ENCODE data around the gene CUX1. TPM values are rescaled to one million over a fixed set of nuclear protein-coding genes. Genes with fewer than 3 reads are reported as not detected.

Gene CUX1
- total RNA-seq, 4 donors from 2014 or later, result 40.8 to 62.1 (median 43.8) TPM

DNA sequence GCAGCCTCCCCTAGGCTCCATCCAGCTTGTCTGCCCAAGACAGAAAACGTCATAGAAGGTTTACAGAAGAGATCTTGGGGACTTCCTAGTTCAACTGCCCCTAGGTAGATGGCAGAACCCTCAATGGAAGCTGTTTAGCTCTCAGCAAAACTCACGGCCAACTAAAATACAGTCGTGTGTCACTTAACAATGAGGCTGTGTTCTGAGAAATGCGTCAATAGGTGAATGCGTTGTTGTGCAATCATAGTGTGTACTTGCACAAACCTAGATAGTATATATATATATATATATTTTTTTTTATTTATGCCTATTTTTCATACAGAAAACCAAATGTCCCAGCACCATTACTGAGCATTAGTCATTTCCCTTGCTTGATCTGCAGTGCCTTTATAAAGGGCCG lies 368.9 kb downstream of the CUX1 start:
- H3K4me3 ChIP-seq (ENCODE audit: low read depth, poor library complexity, severe bottlenecking), result no peak overlapping the region
- intact Hi-C loops (cut with DNase I; ENCODE audit: low total_unique reads), result no loop called here
- WGBS, 2 donors, result 79 to 84% methylated on average over 6 of the region's 6 CpGs
- TF ChIP-seq POLR2A (IDR thresholded peaks at IDR 0.05), result no peak
- TF ChIP-seq, protein P1, sequence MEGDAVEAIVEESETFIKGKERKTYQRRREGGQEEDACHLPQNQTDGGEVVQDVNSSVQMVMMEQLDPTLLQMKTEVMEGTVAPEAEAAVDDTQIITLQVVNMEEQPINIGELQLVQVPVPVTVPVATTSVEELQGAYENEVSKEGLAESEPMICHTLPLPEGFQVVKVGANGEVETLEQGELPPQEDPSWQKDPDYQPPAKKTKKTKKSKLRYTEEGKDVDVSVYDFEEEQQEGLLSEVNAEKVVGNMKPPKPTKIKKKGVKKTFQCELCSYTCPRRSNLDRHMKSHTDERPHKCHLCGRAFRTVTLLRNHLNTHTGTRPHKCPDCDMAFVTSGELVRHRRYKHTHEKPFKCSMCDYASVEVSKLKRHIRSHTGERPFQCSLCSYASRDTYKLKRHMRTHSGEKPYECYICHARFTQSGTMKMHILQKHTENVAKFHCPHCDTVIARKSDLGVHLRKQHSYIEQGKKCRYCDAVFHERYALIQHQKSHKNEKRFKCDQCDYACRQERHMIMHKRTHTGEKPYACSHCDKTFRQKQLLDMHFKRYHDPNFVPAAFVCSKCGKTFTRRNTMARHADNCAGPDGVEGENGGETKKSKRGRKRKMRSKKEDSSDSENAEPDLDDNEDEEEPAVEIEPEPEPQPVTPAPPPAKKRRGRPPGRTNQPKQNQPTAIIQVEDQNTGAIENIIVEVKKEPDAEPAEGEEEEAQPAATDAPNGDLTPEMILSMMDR (IDR thresholded peaks at IDR 0.05), result no peak
- no peak for DNase-seq (ENCODE audit: low spot score in 2 of 2)

DNA sequence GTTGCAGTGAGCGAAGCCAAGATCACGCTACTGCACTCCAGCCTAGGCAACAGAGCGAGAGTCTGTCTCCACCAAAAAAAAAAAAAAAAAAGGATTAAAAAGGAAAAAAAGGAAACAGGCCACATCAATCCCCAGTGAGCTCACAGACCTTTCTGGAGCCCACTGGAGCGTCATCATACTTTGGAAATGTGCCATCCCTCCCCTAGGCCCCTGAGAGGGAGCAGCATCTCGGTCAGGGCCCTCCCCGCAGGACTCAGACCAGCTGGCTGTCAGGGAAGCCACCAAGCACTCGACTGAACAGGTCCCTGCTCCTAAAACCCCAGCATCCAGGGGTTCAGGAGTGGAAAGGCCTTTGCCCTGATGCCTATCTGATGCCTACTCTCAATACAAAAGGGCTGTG lies 371.3 kb downstream of the CUX1 start:
- no peak overlapping the region for H3K4me3 ChIP-seq (ENCODE audit: low read depth, poor library complexity, severe bottlenecking)
- no peak for TF ChIP-seq POLR2A (IDR thresholded peaks at IDR 0.05)
- TF ChIP-seq, protein P1 (IDR thresholded peaks at IDR 0.05), result no peak
- DNase-seq (ENCODE audit: low spot score in 2 of 2), result no peak
- 90 to 93% methylated on average over 7 of the region's 7 CpGs for WGBS, 2 donors
- intact Hi-C loops (cut with DNase I; ENCODE audit: low total_unique reads), result no loop called here

DNA sequence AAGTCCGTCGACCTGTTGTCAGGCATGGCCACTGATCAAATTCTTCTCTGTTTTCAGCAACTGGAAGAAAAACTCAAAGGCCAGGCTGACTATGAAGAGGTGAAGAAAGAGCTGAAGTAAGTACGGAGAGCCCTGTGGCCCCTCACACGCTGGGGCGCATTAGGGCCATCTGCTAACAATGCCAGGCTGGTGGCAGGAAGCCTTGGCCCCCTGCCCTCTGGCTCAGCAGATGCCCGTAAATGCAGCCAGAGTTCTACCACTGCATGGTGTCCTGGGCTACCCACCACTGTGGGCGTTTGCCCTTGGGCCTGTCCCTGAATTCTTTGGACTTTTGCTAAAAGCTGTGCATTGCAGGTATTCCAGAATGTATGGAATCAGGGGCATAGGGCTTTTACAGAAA lies 372.3 kb downstream of the CUX1 start:
- TF ChIP-seq POLR2A (IDR thresholded peaks at IDR 0.05), result no peak
- TF ChIP-seq, protein P1 (IDR thresholded peaks at IDR 0.05), result no peak
- intact Hi-C loops (cut with DNase I; ENCODE audit: low total_unique reads), result no loop called here
- no peak overlapping the region for H3K4me3 ChIP-seq (ENCODE audit: low read depth, poor library complexity, severe bottlenecking)
- WGBS, 2 donors, result 90 to 94% methylated on average over 7 of the region's 7 CpGs
- DNase-seq (ENCODE audit: low spot score in 2 of 2), result no peak

DNA sequence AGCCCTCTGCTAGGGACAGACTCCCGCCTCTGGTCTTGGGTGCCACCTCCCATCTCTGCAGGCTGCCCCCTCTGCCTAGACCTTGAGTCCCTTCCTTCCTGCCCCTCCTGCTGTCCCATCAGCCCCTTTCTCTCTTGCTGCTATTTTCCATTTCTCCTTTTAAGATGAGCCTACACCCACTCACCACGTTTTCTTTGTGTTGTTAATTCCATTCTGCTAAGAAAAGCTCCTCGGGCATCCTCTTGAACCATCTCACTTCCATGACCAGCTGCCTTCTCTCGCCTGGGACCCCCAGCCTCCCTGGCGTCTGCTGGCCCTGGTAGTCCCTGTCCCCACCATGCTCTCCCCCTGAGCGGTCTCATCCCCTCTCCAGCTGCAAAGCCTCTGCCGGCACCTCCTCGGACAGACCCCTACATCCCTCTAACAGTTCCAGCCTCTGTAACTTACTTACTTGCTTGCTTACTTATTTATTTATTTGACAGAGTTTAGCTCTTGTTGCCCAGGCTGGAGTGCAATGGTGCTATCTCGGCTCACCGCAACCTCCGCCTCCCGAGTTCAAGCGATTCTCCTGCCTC lies 373.4 kb downstream of the CUX1 start:
- 90 to 96% methylated on average over 13 of the region's 13 CpGs for WGBS, 2 donors
- no peak for DNase-seq (ENCODE audit: low spot score in 2 of 2)
- TF ChIP-seq POLR2A (IDR thresholded peaks at IDR 0.05), result no peak
- TF ChIP-seq, protein P1 (IDR thresholded peaks at IDR 0.05), result no peak
- H3K4me3 ChIP-seq (ENCODE audit: low read depth, poor library complexity, severe bottlenecking), result no peak overlapping the region
- intact Hi-C loops (cut with DNase I; ENCODE audit: low total_unique reads), result no loop called here

DNA sequence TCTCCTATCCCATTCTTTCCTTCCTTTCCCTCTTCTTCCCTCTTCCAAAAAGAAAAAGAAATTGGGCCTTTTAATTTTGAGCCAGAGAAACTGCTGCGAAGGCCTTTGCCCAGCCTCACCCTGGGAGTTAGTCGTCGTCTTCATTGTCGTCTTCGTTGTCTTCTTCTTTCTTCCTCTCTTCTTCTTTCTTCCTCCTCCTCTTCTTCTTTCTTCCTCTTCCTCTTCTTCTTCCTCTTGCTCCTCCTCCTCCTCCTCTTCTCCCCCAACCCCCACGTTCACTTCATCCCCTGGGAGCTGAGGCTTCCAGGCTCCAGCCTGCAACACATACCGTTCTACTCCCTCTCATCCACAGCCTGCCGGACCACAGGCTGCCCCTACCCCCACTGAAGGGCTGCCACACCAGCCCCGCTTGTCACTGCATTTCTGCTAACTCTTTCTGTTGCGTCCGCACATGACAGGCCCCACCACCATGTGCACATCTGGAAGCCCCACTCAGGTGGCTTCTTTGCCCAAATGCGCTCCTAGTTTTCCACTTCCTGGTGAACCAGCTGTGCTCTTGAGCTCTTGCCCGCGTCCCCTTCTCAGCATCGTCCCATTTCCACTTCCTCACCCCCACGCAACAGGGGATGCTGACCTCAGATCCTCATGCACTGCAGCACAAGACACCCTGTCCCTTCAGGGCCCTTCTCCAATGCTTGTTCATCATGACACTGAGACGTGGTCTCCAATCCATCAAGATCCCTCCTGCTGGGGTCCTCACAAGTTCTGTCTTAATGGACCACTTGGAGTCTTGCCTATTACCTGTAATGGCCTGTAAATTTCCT lies 374.3 kb downstream of the CUX1 start:
- TF ChIP-seq, protein P1 (IDR thresholded peaks at IDR 0.05), result no peak
- no peak for TF ChIP-seq POLR2A (IDR thresholded peaks at IDR 0.05)
- WGBS, 2 donors, result 87 to 93% methylated on average over 17 of the region's 17 CpGs
- intact Hi-C loops (cut with DNase I; ENCODE audit: low total_unique reads), result no loop called here

More for the DNA sequence above, 374.3 kb downstream of the CUX1 start:
- DNase-seq (ENCODE audit: low spot score in 2 of 2), result no peak
- no peak overlapping the region for H3K4me3 ChIP-seq (ENCODE audit: low read depth, poor library complexity, severe bottlenecking)

All from lower leg skin (tissue), 4 donors.